GM12875 (cell line): ENCODE data around the gene EPS8L3.
A peak's percentile ranks its signal among the peaks of the same experiment; 100 is the strongest.

Experiments used
- H3K4me3 ChIP-seq: one replicate; pipeline ENCODE4 v1.5.1; 2011; ENCODE audit warnings: low read depth, low read length, control low read depth
- CTCF ChIP-seq: IDR thresholded peaks from 2 replicates; pipeline ENCODE4 v1.5.1; 2011; ENCODE audit warnings: low read depth, mild to moderate bottlenecking, control low read depth, inconsistent platforms, low read length, moderate library complexity, borderline replicate concordance; ENCODE audit not compliant: insufficient read depth

EPS8L3 gene

GRCh38 chr1:109782927-109783326, 19.2 kb upstream of the EPS8L3 start:
- no peak overlapping the region for H3K4me3 ChIP-seq
- no peak for TF ChIP-seq CTCF

GRCh38 chr1:109782514-109782913, 18.8 kb upstream of the EPS8L3 start:
- no peak for TF ChIP-seq CTCF
- no peak overlapping the region for H3K4me3 ChIP-seq

- no peak for TF ChIP-seq CTCF
- no peak overlapping the region for H3K4me3 ChIP-seq
These were observed 18.1 kb upstream of the EPS8L3 start for GRCh38 chr1:109781806-109782205.

GRCh38 chr1:109780982-109781381, 17.3 kb upstream of the EPS8L3 start:
- TF ChIP-seq CTCF, result no peak

GRCh38 chr1:109777980-109778625, 14.4 kb upstream of the EPS8L3 start:
- no peak overlapping the region for H3K4me3 ChIP-seq

More at GRCh38 chr1:109780982-109781381, 17.3 kb upstream of the EPS8L3 start:
- H3K4me3 ChIP-seq, result no peak overlapping the region

GRCh38 chr1:109777436-109777835, 13.7 kb upstream of the EPS8L3 start:
- H3K4me3 ChIP-seq, result no peak overlapping the region
- TF ChIP-seq CTCF, result no peak

More at GRCh38 chr1:109777980-109778625, 14.4 kb upstream of the EPS8L3 start:
- no peak for TF ChIP-seq CTCF

- H3K4me3 ChIP-seq, result no peak overlapping the region
- peak; percentile 91 for TF ChIP-seq CTCF
These were observed 13.2 kb upstream of the EPS8L3 start for GRCh38 chr1:109776911-109777310.
